ENCODE data around the gene CDH13. TPM values are rescaled to one million over a fixed set of nuclear protein-coding genes. Genes with fewer than 3 reads are reported as not detected.

CDH13 gene
- total and polyA plus RNA-seq, 2 donors (not counting 3 experiments of a cell fraction or from before 2014, with no cell fraction given), result 96.6 to 124 TPM

- no TSS peak for BruUV-seq (replicated peaks)
- TF ChIP-seq EZH2 (IDR thresholded peaks at IDR 0.05; ENCODE audit: borderline replicate concordance, low read depth, low read length, severe bottlenecking), result no peak
- dilution Hi-C loops (cut with MboI; ENCODE audit: extremely low pct_ligation_motif_present, low sequenced_read_pairs), result no loop called here
- Histone ChIP-seq H3K36me3 (ENCODE audit: control insufficient read depth in 2 of 2, extremely low read depth in 1 of 2, insufficient read depth in 2 of 2, low read length in 2 of 2) (no peaks in the 10 kb centered on the region), H3K9me3 (replicated peaks; ENCODE audit: control insufficient read depth, insufficient read depth, low read length) (no peaks in the 10 kb centered on the region), H3K79me2 (ENCODE audit: control insufficient read depth, insufficient read depth, low read length) (no peaks in the 10 kb centered on the region), H3K27ac (ENCODE audit: insufficient read depth, low read depth, low read length) (no peak overlapping the region), H2AFZ (ENCODE audit: low read depth, low read length) (no peak overlapping the region), H3K4me1 (ENCODE audit: control insufficient read depth, extremely low read depth, insufficient read depth, low read length) (no peaks in the 10 kb centered on the region), H3K9me1 (replicated peaks; ENCODE audit: control insufficient read depth, extremely low read depth, insufficient read depth, low read length) (no peaks in the 10 kb centered on the region), H4K20me1 (replicated peaks; ENCODE audit: control insufficient read depth, extremely low read depth, insufficient read depth, low read length) (no peaks in the 10 kb centered on the region), H3K4me2 (ENCODE audit: insufficient read depth, low read length) (no peak overlapping the region), H3K27me3 (ENCODE audit: control insufficient read depth in 2 of 2, insufficient read depth in 2 of 2, low read length in 2 of 2) (no peaks in the 10 kb centered on the region), H3K9ac (replicated peaks; ENCODE audit: extremely low read depth, insufficient read depth, low read length) (no peak overlapping the region), H3K4me3 (replicated peaks in 1 of 3; ENCODE audit: insufficient read depth in 1 of 3, low read depth in 1 of 3, low read length in 3 of 3) (no peak overlapping the region)
- ChIA-PET POLR2A (no interaction called here), CTCF (no interaction called here)
- no peak for DNase-seq (ENCODE audit: low read depth, low spot score)
- no peak for FAIRE-seq
- intact Hi-C loops (cut with micrococcal nuclease), result no loop called here
Observed at GRCh38 chr16:83197450-83197849, 570.7 kb downstream of the CDH13 start.

GRCh38 chr16:83198977-83199376, 572.2 kb downstream of the CDH13 start:
- FAIRE-seq, result no peak
- Histone ChIP-seq H3K27me3 (ENCODE audit: control insufficient read depth in 2 of 2, insufficient read depth in 2 of 2, low read length in 2 of 2) (no peaks in the 10 kb centered on the region), H3K27ac (ENCODE audit: insufficient read depth, low read depth, low read length) (no peak overlapping the region), H3K36me3 (ENCODE audit: control insufficient read depth in 2 of 2, extremely low read depth in 1 of 2, insufficient read depth in 2 of 2, low read length in 2 of 2) (no peaks in the 10 kb centered on the region), H2AFZ (ENCODE audit: low read depth, low read length) (no peak overlapping the region), H3K4me1 (ENCODE audit: control insufficient read depth, extremely low read depth, insufficient read depth, low read length) (no peaks in the 10 kb centered on the region), H3K9ac (replicated peaks; ENCODE audit: extremely low read depth, insufficient read depth, low read length) (no peak overlapping the region), H3K9me1 (replicated peaks; ENCODE audit: control insufficient read depth, extremely low read depth, insufficient read depth, low read length) (no peaks in the 10 kb centered on the region), H3K4me2 (ENCODE audit: insufficient read depth, low read length) (no peak overlapping the region), H3K79me2 (ENCODE audit: control insufficient read depth, insufficient read depth, low read length) (no peaks in the 10 kb centered on the region), H3K4me3 (replicated peaks in 1 of 3; ENCODE audit: insufficient read depth in 1 of 3, low read depth in 1 of 3, low read length in 3 of 3) (no peak overlapping the region), H3K9me3 (replicated peaks; ENCODE audit: control insufficient read depth, insufficient read depth, low read length) (no peaks in the 10 kb centered on the region), H4K20me1 (replicated peaks; ENCODE audit: control insufficient read depth, extremely low read depth, insufficient read depth, low read length) (no peaks in the 10 kb centered on the region)
- POLR2A ChIA-PET, result no interaction called here
- TF ChIP-seq CTCF (IDR thresholded peaks at IDR 0.05; ENCODE audit: extremely low read depth in 1 of 2, insufficient read depth in 1 of 2, low read depth in 1 of 2, low read length in 2 of 2) (no peak), FOS (IDR thresholded peaks at IDR 0.05; ENCODE audit: borderline replicate concordance, insufficient read depth, low read length) (no peak), POLR2A (IDR thresholded peaks at IDR 0.05; ENCODE audit: low read depth, low read length) (no peak), GATA2 (IDR thresholded peaks at IDR 0.05; ENCODE audit: insufficient read depth, insufficient read length, low read depth, low read length) (no peak), EZH2 (IDR thresholded peaks at IDR 0.05; ENCODE audit: borderline replicate concordance, low read depth, low read length, severe bottlenecking) (no peak), JUN (IDR thresholded peaks at IDR 0.05; ENCODE audit: borderline replicate concordance, insufficient read depth, insufficient read length, low read depth) (no peak), MAX (IDR thresholded peaks at IDR 0.05; ENCODE audit: insufficient read depth, insufficient read length) (no peak), POLR2AphosphoS5 (IDR thresholded peaks at IDR 0.05; ENCODE audit: insufficient read depth, low read depth, low read length) (no peak), MYC (IDR thresholded peaks at IDR 0.05; ENCODE audit: low read depth, low read length) (no peak)
- CTCF ChIA-PET, result no interaction called here
- no peak for DNase-seq (ENCODE audit: low read depth, low spot score)
- intact Hi-C loops (cut with micrococcal nuclease) (no loop called here), dilution Hi-C loops (cut with MboI; ENCODE audit: extremely low pct_ligation_motif_present, low sequenced_read_pairs) (no loop called here)
- BruUV-seq (replicated peaks), result no TSS peak

Data from endothelial cell of umbilical vein (primary cell).